T-cell (primary cell): ENCODE data around the gene UVSSA. TPM values are rescaled to one million over a fixed set of nuclear protein-coding genes. Genes with fewer than 3 reads are reported as not detected.

Experiments
- ATAC-seq, 4 experiments: fragments of 200-7000 bp in 3 of 4; fragments of 150-1000 bp in 1 of 4; cut with Tn5 transposase; replicated peaks in 1 of 4; 1 replicate in 3 of 4; 2 replicates in 1 of 4; pipeline ENCODE4 v1.10.0; 2021; ENCODE audit warnings: moderate library complexity in 3 of 4, mild to moderate bottlenecking in 2 of 4, moderate number of reproducible peaks in 1 of 4
- CTCF ChIA-PET, 2 donors: fragments of 300-600 bp; sonication (Branson Sonifier 250); formaldehyde crosslinking; loops; one replicate each; lab custom pipeline; 2022; ENCODE audit warnings: antibody characterized with exemption in 2 of 2; lab: Charles Lee
- POLR2A ChIA-PET, 2 donors: fragments of 300-600 bp; sonication (Branson Sonifier 250); formaldehyde crosslinking; loops; one replicate each; lab custom pipeline; 2022; ENCODE audit warnings: antibody characterized with exemption in 2 of 2; lab: Charles Lee
- DNase-seq, 35 experiments: peaks; one replicate each; pipeline versions ENCODE4 v3.0.0 to v3.0.0-alpha.2; 2013 to 2023
- H3K27ac ChIP-seq: one replicate; pipeline ENCODE4 v1.5.1; 2013; ENCODE audit warnings: low read length
- H3K27me3 ChIP-seq, 2 experiments: replicated peaks in 1 of 2; 1 replicate in 1 of 2; 2 replicates in 1 of 2; pipeline versions ENCODE4 v1.6.1 to v1.7.0; 2013; ENCODE audit warnings: low read length in 1 of 2, mixed read lengths in 1 of 2; ENCODE audit not compliant: control insufficient read depth in 2 of 2, insufficient read depth in 2 of 2; ENCODE audit errors: extremely low read depth in 1 of 2
- H3K36me3 ChIP-seq, 2 donors: 1 replicate in 1 of 2; 2 replicates in 1 of 2; pipeline versions ENCODE4 v1.6.1 to v1.7.0; 2013; ENCODE audit warnings: low read length in 1 of 2; ENCODE audit not compliant: control insufficient read depth in 2 of 2, insufficient read depth in 1 of 2; ENCODE audit errors: extremely low read depth in 1 of 2
- H3K4me1 ChIP-seq, 2 experiments: 1 replicate in 1 of 2; 2 replicates in 1 of 2; pipeline versions ENCODE4 v1.6.1 to v1.7.0; 2013; ENCODE audit warnings: low read length in 2 of 2, mixed read lengths in 1 of 2; ENCODE audit not compliant: insufficient read depth in 2 of 2, control insufficient read depth in 1 of 2; ENCODE audit errors: extremely low read depth in 1 of 2
- H3K4me3 ChIP-seq, 2 donors: 1 replicate in 1 of 2; 2 replicates in 1 of 2; pipeline versions ENCODE4 v1.5.1 to v1.7.0; 2013; ENCODE audit warnings: mild to moderate bottlenecking in 2 of 2, low read length in 1 of 2, moderate library complexity in 1 of 2; ENCODE audit not compliant: control insufficient read depth in 1 of 2; ENCODE audit errors: extremely low read depth in 1 of 2
- H3K9me3 ChIP-seq: 2 replicates; pipeline ENCODE4 v1.7.0; 2013
- H3K27ac Mint-ChIP-seq, 2 donors: one replicate each; pipeline ENCODE4 v1.8.0; 2020 to 2021; ENCODE audit warnings: mild to moderate bottlenecking in 2 of 2, mixed read lengths in 2 of 2
- H3K27me3 Mint-ChIP-seq, 2 donors: one replicate each; pipeline ENCODE4 v1.8.0; 2021 to 2022; ENCODE audit warnings: mixed read lengths in 2 of 2
- H3K36me3 Mint-ChIP-seq: one replicate; pipeline ENCODE4 v1.8.0; 2021; ENCODE audit warnings: mixed read lengths
- H3K4me1 Mint-ChIP-seq, 3 donors: one replicate each; pipeline ENCODE4 v1.8.0; 2020 to 2022; ENCODE audit warnings: mixed read lengths in 3 of 3, mild to moderate bottlenecking in 1 of 3
- H3K4me3 Mint-ChIP-seq, 3 donors: one replicate each; pipeline ENCODE4 v1.8.0; 2020 to 2022; ENCODE audit warnings: mild to moderate bottlenecking in 3 of 3, mixed read lengths in 3 of 3, moderate library complexity in 3 of 3
- H3K9me3 Mint-ChIP-seq, 3 donors: one replicate each; pipeline ENCODE4 v1.8.0; 2020 to 2022; ENCODE audit warnings: mixed read lengths in 3 of 3
- WGBS: methylation state at CpG from one replicate; pipeline ENCODE4 v1.1.5; 2013; ENCODE audit warnings: missing lambda C conversion rate; ENCODE audit not compliant: insufficient coverage; 5-methylcytosine and 5-hydroxymethylcytosine counted together
- total RNA-seq, 35 experiments: library from RNA in 6 of 35; stranded (reverse) in 6 of 35; fragments of 120-200 nt in 1 of 35; gene quantifications; one replicate each; pipeline versions ENCODE4 v1.2.1 to v1.2.4 and lab custom pipeline; 2013 to 2026

The UVSSA gene
- total RNA-seq, 5 donors from 2014 or later (not counting 1 experiment from before 2014, with no cell fraction given): 39.9 to 53.7 (median 42.7) TPM

DNA sequence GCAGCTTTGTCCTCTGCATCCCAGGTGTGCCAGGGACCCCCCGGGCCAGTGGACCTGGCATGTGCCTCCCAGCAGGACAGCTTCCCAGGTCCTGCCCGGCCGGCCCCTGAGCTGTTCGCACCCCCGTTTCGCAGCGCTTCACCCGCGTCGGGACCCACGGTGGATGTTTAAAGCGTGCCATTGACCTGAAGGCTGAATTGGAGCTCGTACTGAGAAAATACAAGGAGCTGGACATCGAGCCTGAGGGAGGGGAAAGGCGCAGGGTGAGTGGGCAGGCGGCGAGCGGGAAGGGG is 7.9 kb downstream of the UVSSA start:
- no peaks in the 10 kb centered on the region for H3K27me3 ChIP-seq
- Mint-ChIP-seq H3K4me1 (peaks cover 11 to 19% (median 17%) of the 10 kb centered on the region in 3 donors), H3K27ac (no peak overlapping the region), H3K9me3 (no peaks in the 10 kb centered on the region), H3K27me3 (no peaks in the 10 kb centered on the region), H3K4me3 (no peak overlapping the region), H3K36me3 (peaks cover 9% of the 10 kb centered on the region)
- no peak for DNase-seq
- CTCF ChIA-PET: interaction anchor here (0.5 to 2.1 kb wide), 5 partner anchors 38 to 508 kb away, joined by 3 to 10 read pairs (median 4); no protein-coding TSS in a partner anchor
- 95% methylated on average over 14 of the region's 18 CpGs for WGBS
- H3K4me3 ChIP-seq: no peak overlapping the region
- ATAC-seq: no peak
- H3K36me3 ChIP-seq: peaks cover 18 to 38% of the 10 kb centered on the region in 2 donors
- H3K4me1 ChIP-seq: peaks cover 0 to 21% of the 10 kb centered on the region in 2 experiments
- H3K9me3 ChIP-seq: no peaks in the 10 kb centered on the region
- H3K27ac ChIP-seq: no peak overlapping the region
- POLR2A ChIA-PET: no interaction called here

DNA sequence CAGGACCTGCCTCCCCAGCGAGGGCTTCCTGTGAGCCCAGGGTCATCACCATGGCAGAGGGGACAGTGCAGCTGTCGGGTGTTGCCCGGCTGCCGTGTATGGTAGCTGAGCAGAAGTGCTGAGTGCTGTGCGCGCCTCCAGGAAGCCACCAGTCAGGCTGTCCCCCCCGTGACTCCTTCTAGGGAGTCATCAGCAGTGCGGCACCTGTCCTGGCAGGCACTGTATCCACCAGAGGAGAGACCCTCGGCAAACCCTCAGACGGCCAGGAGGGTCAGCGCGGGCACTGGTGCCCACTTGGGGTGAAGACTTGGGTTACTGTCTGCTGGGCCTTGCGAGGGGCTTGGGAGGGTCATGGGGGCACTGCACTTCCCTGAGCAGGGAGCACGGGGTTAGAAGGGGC is 8.4 kb downstream of the UVSSA start:
- no peak overlapping the region for H3K27ac Mint-ChIP-seq

GRCh38 chr4:1356181-1356998 is 9.4 kb downstream of the UVSSA start:
- Histone ChIP-seq H3K27ac (no peak overlapping the region), H3K27me3 (no peaks in the 10 kb centered on the region), H3K4me3 (no peak overlapping the region), H3K36me3 (peaks cover 20 to 35% of the 10 kb centered on the region in 2 donors), H3K4me1 (peaks cover 0 to 15% of the 10 kb centered on the region in 2 experiments), H3K9me3 (no peaks in the 10 kb centered on the region)
- CTCF ChIA-PET: interaction anchor here (0.6 to 2.1 kb wide), 6 partner anchors 9 to 358 kb away, joined by 3 to 10 read pairs (median 4); no protein-coding TSS in a partner anchor
- H3K4me3 Mint-ChIP-seq: no peak overlapping the region
- WGBS: 77% methylated on average over 27 of the region's 28 CpGs
- no peak overlapping the region for H3K27ac Mint-ChIP-seq
- POLR2A ChIA-PET: interaction anchor here in 1 of 2 donors (0.5 kb wide), 1 partner anchor 248 kb away, joined by 3 read pairs; no protein-coding TSS in a partner anchor
- H3K36me3 Mint-ChIP-seq: peaks cover 9% of the 10 kb centered on the region
- ATAC-seq (peak in 2 of 4 experiments; percentile 23 to 30), DNase-seq (peak in 27 of 35 experiments; percentile 13 to 64 (median 31))
- H3K27me3 Mint-ChIP-seq: no peaks in the 10 kb centered on the region
- H3K4me1 Mint-ChIP-seq: peaks cover 10 to 11% (median 11%) of the 10 kb centered on the region in 3 donors
- no peaks in the 10 kb centered on the region for H3K9me3 Mint-ChIP-seq

More for the DNA sequence above, 8.4 kb downstream of the UVSSA start:
- Mint-ChIP-seq H3K36me3 (peaks cover 9% of the 10 kb centered on the region), H3K4me1 (peaks cover 10 to 19% (median 15%) of the 10 kb centered on the region in 3 donors), H3K27me3 (no peaks in the 10 kb centered on the region), H3K9me3 (no peaks in the 10 kb centered on the region), H3K4me3 (no peak overlapping the region)
- H3K27me3 ChIP-seq: no peaks in the 10 kb centered on the region
- H3K4me3 ChIP-seq: no peak overlapping the region
- peaks cover 19 to 36% of the 10 kb centered on the region in 2 donors for H3K36me3 ChIP-seq
- ATAC-seq (no peak), DNase-seq (no peak)
- H3K9me3 ChIP-seq: no peaks in the 10 kb centered on the region
- peaks cover 0 to 17% of the 10 kb centered on the region in 2 experiments for H3K4me1 ChIP-seq
- H3K27ac ChIP-seq: no peak overlapping the region
- POLR2A ChIA-PET: no interaction called here
- CTCF ChIA-PET: interaction anchor here (0.5 to 2.1 kb wide), 4 partner anchors 224 to 507 kb away, joined by 3 to 10 read pairs (median 4); no protein-coding TSS in a partner anchor
- WGBS: 95% methylated on average over 14 of the region's 14 CpGs

DNA sequence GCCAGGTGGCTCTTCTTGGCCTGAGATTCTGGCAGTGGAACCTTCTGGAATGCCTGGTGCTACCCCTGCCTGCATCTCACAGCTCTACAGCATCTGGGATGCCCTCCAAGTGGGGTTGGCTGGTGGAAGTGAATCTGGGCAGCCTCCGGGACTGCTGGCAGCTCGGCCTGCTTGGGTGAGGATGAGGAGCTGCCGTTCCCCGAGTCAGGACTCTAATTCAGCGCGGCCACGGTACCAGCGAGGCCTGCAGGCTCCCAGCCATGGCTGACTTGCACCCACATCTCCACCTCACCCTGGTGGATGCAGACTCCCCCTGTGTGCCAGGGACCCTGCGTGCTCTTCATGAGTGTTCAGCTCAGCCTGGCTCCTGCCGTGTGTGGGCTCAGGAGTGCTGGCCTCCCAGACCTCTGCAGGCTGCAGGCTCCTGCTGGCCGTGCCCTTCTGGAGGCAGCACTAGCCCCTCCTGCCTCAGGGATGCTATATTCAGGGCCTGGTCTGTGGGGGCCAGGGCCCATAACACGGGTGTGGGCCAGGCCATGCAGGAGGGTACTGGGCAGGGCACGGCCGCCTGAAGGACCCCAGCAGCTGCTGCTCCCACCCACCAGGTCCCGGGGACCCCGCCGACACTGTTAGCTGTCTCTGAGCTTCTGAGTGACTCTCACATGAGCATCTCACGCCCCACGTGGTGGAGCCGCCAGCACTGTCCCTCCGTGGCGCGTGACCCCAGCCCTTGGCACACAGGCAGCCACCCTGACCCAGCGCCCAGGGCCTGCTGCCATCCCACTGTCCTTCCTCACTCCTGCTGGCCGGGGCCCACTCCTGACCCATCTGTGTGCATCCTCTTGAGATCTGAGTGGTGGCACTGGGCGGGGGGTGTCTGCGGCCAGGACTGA is 10.6 kb downstream of the UVSSA start:
- Histone ChIP-seq H3K9me3 (no peaks in the 10 kb centered on the region), H3K4me3 (no peak overlapping the region), H3K27ac (no peak overlapping the region), H3K36me3 (peaks cover 20 to 31% of the 10 kb centered on the region in 2 donors), H3K4me1 (peaks cover 0 to 6% of the 10 kb centered on the region in 2 experiments), H3K27me3 (no peaks in the 10 kb centered on the region)
- no peak for ATAC-seq
- Mint-ChIP-seq H3K4me3 (no peak overlapping the region), H3K4me1 (peaks cover 2 to 5% (median 3%) of the 10 kb centered on the region in 3 donors), H3K27me3 (no peaks in the 10 kb centered on the region), H3K36me3 (peaks cover 6% of the 10 kb centered on the region), H3K27ac (no peak overlapping the region), H3K9me3 (no peaks in the 10 kb centered on the region)
- ChIA-PET POLR2A (interaction anchor here in 1 of 2 donors (0.5 kb wide), 1 partner anchor 216 kb away, joined by 4 read pairs; no protein-coding TSS in a partner anchor), CTCF (no interaction called here)
- no peak for DNase-seq
- WGBS: 98% methylated on average over 19 of the region's 27 CpGs

GRCh38 chr4:1358421-1359143 is 11.6 kb downstream of the UVSSA start:
- H3K4me1 Mint-ChIP-seq: peaks cover 2 to 5% (median 2%) of the 10 kb centered on the region in 3 donors
- Histone ChIP-seq H3K27ac (no peak overlapping the region), H3K4me3 (no peak overlapping the region), H3K9me3 (no peaks in the 10 kb centered on the region), H3K36me3 (peaks cover 14 to 24% of the 10 kb centered on the region in 2 donors), H3K4me1 (peaks cover 0 to 6% of the 10 kb centered on the region in 2 experiments), H3K27me3 (no peaks in the 10 kb centered on the region)
- ChIA-PET POLR2A (no interaction called here), CTCF (no interaction called here)
- no peak overlapping the region for H3K4me3 Mint-ChIP-seq
- peaks cover 6% of the 10 kb centered on the region for H3K36me3 Mint-ChIP-seq
- ATAC-seq: no peak
- no peak for DNase-seq
- no peak overlapping the region for H3K27ac Mint-ChIP-seq
- no peaks in the 10 kb centered on the region for H3K9me3 Mint-ChIP-seq
- WGBS: 97% methylated on average over 19 of the region's 38 CpGs
- H3K27me3 Mint-ChIP-seq: no peaks in the 10 kb centered on the region
